Posterior vena cava (tissue), 2 donors: Measurements from ENCODE around the gene GPR162. TPM values are rescaled to one million over a fixed set of nuclear protein-coding genes. Genes with fewer than 3 reads are reported as not detected.
A peak's percentile ranks its signal among the peaks of the same experiment; 100 is the strongest.

Source experiments
- DNase-seq: peaks from one replicate; pipeline ENCODE4 v3.0.0-alpha.2; 2020; ENCODE audit warnings: low spot score
- intact Hi-C, 2 donors: fragments of 100-400 bp; cut with DNase I; formaldehyde crosslinking; loops; one replicate each; pipeline versions ENCODE4 v1.14.1 to v1.14.2; 2022 to 2023
- long read RNA-seq, 2 donors: library from polyadenylated mRNA; unstranded; transcript quantifications; one replicate each; pipeline ENCODE4 v2.0.0, GENCODE V29; 2020 to 2021
- total RNA-seq, 2 donors: library from RNA; stranded (reverse); fragmentation: NEBNext Ultra II Directional; extraction: Animal tissue kit (Norgen Biotek cat#: 25700); gene quantifications; one replicate each; pipeline ENCODE4 v1.2.1, GENCODE V29; 2021
- donor health status: DM: yes; HTN: yes; CAD: no.
- donor health status: DM: yes; HTN: yes; CAD: no.

GPR162 gene, protein sequence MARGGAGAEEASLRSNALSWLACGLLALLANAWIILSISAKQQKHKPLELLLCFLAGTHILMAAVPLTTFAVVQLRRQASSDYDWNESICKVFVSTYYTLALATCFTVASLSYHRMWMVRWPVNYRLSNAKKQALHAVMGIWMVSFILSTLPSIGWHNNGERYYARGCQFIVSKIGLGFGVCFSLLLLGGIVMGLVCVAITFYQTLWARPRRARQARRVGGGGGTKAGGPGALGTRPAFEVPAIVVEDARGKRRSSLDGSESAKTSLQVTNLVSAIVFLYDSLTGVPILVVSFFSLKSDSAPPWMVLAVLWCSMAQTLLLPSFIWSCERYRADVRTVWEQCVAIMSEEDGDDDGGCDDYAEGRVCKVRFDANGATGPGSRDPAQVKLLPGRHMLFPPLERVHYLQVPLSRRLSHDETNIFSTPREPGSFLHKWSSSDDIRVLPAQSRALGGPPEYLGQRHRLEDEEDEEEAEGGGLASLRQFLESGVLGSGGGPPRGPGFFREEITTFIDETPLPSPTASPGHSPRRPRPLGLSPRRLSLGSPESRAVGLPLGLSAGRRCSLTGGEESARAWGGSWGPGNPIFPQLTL
- total RNA-seq: 1 to 10 TPM; 3.9 to 5.1 TPM
- long read RNA-seq, donor 1, partial matches to known transcripts: 0 of 1 reads
- long read RNA-seq, donor 1, other reads (novel, unspliced or antisense): 0 of 1 reads
- long read RNA-seq, donor 2, partial matches to known transcripts: 1 of 1 reads
- long read RNA-seq, donor 2, other reads (novel, unspliced or antisense): 0 of 1 reads

DNA sequence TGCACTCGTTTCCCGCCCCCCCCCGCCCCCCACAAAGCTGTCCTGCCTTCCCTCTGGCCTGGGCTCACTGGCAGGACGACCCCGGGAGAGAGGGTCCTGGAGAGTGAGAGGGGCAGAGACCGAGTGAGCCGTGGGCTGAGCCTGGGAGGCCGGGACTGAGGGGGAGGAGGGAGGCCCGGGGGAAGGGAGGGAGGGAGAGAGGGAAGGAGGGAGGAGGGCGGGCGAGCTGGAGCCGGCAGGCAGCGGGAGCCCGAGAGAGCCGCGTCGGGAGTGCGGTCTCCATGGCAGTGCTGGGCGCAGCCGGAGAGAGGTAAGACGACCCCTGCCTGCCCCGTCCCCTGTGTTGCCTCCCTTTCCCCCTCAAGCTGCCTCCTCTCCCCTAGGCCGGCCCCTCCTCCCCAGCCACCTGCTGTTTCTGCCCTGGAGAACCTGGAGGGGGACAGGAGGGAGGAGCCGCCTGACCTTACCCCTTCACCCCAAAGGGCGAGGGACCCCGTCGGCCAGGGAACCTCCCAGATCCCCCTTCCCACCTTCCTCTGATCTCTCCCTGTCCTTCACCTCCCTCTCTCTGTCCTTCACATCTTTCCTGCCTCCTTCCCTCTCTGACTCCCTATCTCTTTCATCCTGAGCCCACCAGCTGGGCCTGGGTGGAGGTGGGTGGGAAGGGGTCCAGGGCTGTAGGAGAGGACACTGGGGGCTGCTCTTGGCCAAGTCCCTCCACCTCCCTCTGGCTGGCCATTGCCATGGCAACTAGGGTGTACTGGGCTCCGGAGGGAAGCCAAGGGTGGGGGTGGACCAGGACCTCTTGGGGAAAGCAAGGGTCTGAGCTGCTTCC, at the start of gene GPR162:
TSS of gene GPR162 (plus strand) at position 231 of the 835 bp plus-strand sequence. CDS start 2,078 bp downstream, outside the sequence.
- no peak for DNase-seq
- intact Hi-C loops: no loop called here

DNA sequence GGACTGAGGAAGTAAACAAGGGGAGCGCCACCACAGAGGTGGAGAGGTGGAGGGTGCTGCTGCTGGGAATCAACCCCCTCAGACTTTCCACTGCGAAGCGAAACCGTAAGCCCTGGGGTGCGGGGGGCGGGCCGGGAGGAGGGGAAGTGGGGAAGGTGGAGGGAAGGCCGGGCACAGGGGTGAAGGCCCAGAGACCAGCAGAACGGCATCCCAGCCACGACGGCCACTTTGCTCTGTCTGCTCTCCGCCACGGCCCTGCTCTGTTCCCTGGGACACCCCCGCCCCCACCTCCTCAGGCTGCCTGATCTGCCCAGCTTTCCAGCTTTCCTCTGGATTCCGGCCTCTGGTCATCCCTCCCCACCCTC, 49.3 kb upstream of the GPR162 start, which contains the start of gene LAG3:
TSS of gene LAG3 (plus strand) at position 190 of the 365 bp plus-strand sequence. CDS start 333 bp downstream, outside the sequence.
- no peak for DNase-seq
- intact Hi-C loops: no loop called here

DNA sequence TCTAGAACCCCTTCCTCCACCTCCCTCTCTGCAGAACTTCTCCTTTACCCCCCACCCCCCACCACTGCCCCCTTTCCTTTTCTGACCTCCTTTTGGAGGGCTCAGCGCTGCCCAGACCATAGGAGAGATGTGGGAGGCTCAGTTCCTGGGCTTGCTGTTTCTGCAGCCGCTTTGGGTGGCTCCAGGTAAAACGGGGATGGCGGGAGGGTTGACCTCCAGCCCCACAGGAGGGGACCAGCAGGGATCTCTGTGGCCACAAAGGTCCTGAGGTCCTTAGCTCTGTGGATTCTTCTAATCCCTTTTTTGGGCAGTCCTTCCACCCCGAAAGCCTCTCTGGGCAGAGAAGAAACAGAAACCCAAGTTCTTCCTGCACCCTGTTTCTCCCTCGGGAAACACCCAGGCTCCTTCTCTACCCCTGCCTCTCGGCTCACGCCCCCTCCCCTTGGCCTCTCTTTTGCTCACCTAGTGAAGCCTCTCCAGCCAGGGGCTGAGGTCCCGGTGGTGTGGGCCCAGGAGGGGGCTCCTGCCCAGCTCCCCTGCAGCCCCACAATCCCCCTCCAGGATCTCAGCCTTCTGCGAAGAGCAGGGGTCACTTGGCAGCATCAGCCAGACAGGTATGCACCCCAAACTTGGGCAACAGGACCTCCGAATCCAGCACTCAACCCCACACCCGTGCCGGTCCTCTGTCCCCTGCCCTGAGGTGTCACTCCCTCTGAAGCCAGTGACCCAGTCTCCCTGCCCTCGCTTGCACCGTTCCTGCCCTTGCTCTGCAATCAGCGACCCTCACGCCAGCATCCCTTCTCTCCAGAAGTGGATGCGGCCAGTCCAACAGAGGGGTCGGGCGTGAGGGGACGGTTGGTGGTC, 48.7 kb upstream of the GPR162 start:
- intact Hi-C loops: no loop called here

DNA sequence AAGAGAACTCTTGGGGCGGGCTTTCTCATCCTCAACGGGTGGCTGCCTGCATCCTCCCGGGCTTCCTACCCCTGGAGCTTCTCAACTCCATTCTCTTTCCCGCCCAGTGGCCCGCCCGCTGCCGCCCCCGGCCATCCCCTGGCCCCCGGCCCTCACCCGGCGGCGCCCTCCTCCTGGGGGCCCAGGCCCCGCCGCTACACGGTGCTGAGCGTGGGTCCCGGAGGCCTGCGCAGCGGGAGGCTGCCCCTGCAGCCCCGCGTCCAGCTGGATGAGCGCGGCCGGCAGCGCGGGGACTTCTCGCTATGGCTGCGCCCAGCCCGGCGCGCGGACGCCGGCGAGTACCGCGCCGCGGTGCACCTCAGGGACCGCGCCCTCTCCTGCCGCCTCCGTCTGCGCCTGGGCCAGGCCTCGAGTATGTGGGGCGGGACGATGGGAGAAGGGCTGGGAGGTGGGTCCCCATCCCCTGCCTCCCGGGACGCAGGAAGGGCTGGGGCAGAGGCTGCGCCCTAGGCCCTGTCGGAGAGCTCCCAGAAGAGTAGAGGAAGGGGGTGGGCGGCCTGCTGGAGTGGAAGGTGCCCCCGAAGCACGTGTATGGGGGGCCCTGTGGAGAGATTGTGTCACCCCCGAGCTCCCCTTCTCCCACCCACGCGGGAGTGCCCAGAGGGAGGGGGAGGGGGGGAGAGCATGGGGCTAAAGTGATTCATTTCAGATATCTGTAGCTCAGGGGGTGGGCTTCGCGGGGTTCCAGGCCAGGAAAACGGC, 47.9 kb upstream of the GPR162 start:
- no peak for DNase-seq
- intact Hi-C loops: no loop called here

More for the DNA sequence above, 48.7 kb upstream of the GPR162 start:
- DNase-seq: no peak

DNA sequence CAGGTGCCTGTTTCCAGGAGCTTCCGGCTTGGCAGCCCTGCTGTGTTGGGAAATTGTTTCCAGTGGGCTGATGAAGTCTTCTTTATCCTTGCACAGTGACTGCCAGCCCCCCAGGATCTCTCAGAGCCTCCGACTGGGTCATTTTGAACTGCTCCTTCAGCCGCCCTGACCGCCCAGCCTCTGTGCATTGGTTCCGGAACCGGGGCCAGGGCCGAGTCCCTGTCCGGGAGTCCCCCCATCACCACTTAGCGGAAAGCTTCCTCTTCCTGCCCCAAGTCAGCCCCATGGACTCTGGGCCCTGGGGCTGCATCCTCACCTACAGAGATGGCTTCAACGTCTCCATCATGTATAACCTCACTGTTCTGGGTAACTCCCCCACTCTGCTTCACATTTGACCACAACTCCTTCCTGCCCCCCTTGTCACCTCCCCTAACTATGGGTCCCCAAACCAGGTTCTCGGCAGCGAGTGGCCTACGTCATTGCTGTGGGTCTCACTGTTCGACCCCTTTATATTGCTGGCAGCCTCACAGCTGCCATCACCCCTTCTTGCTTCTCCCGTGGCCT, 47.0 kb upstream of the GPR162 start:
- intact Hi-C loops: loop anchor here in 1 of 2 donors (5.0 kb wide), 2 partner anchors 37 to 152 kb away; no protein-coding TSS in a partner anchor
- no peak for DNase-seq

DNA sequence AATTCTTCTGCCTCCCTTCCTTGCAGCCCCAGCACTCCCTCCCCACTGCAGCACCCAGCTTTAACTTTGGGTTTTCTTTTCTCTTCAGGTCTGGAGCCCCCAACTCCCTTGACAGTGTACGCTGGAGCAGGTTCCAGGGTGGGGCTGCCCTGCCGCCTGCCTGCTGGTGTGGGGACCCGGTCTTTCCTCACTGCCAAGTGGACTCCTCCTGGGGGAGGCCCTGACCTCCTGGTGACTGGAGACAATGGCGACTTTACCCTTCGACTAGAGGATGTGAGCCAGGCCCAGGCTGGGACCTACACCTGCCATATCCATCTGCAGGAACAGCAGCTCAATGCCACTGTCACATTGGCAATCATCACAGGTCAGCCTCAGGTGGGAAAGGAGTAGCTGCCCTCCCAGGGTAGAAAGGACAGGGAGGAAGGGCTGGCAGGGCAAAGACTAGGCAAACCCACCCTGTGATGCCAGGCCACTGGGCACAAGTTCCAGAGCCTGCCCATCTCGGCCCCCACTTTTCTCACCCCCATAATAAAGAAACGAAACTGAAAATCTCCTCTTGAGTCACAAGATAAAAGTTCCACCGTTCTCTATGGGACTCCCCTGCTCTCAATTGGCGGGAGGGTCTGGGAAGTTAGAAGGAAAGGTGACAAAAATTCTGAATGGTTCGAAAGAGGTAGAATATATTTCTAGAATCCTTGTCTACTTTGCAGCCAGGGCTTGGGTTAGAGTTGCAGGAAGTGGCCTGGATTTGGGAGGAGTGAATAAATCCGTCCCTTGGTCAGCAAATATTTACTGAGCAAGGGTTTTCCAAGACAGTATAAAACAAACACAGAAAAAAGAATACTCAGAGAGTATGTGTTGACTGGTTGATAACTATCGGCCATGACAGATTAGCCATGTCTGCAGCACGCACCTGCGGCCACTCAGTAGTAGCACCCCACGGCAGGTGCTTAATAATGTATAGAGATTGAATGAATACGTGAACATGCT, 46.1 kb upstream of the GPR162 start:
- no peak for DNase-seq
- intact Hi-C loops: loop anchor here in 1 of 2 donors (5.0 kb wide), 2 partner anchors 38 to 153 kb away; no protein-coding TSS in a partner anchor

DNA sequence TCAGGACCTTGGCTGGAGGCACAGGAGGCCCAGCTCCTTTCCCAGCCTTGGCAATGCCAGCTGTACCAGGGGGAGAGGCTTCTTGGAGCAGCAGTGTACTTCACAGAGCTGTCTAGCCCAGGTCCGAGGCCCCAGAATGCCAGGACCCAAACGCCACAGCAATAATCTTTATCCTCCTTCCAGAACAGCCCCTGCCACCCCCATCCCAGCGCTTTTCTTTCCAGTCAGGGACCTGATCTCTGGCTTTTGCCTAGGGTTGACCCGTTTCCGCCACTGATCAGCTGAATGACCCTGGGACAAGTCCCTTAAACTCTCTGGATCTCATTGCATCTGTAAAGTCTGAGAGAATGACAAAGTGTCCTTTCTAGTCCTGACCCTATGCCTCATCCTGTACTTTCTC, 44.2 kb upstream of the GPR162 start:
- intact Hi-C loops: loop anchor here in 1 of 2 donors (5.0 kb wide), 2 partner anchors 40 to 155 kb away; no protein-coding TSS in a partner anchor

DNA sequence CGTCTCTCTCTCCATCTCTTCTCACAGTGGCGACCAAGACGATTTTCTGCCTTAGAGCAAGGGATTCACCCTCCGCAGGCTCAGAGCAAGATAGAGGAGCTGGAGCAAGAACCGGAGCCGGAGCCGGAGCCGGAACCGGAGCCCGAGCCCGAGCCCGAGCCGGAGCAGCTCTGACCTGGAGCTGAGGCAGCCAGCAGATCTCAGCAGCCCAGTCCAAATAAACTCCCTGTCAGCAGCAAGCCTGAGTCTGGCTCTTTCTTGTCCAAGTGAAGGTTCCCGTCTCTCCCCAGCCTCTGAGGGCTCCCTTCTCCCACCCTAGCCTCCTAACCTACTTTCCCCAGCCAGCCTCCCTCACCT, 43.4 kb upstream of the GPR162 start:
- no peak for DNase-seq
- intact Hi-C loops: loop anchor here in 1 of 2 donors (2.0 to 5.0 kb wide), 3 partner anchors 25 to 156 kb away; partner anchors contain the start of gene MLF2

More for the DNA sequence above, 44.2 kb upstream of the GPR162 start:
- DNase-seq: no peak

DNA sequence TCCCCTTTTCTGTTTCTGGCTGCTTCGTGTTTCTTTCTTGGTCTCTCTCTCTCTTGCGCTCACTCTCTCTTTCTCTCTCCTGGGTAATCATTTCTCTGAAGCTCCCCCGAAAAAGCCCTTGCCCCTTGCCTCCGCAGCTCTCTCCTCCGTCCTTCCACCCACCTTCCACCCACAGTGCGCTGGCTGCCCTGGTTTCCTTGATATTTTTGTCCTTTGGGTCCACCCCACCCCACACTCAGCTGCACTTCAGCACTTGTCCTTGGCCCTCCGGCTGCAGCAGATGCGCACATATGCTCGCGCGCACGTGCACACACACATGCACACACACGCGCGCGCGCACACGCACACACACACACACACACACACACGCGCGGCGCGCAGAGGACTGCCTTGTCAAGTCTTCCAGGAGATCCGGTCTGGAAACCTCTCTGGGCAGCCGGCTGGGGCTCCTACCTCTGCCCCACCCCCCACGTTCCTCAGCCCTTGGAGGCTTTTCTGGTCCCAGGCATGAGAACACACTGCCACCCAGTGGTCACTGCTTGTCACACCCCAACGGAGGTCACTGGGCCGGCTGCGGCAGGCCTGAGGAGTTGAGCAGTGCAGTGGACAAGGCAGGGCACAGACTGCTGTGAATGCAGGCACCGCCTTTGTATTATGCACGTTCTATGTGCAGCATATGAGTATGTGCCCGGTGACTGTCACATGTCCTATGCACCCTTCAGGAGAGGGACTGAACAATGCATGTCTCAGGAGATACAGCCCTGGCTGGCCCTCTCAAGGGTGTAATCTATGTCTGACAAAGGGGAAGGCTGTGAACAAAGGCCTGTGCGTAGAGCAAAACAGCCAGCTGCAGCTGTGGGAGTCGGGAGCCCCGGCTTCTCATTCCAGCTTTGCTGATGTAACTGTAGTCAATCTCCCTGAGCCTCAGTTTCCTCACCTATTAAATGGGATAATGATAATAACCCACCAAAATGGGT, 42.8 kb upstream of the GPR162 start:
- intact Hi-C loops: loop anchor here in 1 of 2 donors (2.0 to 5.0 kb wide), 3 partner anchors 26 to 157 kb away; partner anchors contain the start of gene MLF2
- DNase-seq: peak; percentile 98

DNA sequence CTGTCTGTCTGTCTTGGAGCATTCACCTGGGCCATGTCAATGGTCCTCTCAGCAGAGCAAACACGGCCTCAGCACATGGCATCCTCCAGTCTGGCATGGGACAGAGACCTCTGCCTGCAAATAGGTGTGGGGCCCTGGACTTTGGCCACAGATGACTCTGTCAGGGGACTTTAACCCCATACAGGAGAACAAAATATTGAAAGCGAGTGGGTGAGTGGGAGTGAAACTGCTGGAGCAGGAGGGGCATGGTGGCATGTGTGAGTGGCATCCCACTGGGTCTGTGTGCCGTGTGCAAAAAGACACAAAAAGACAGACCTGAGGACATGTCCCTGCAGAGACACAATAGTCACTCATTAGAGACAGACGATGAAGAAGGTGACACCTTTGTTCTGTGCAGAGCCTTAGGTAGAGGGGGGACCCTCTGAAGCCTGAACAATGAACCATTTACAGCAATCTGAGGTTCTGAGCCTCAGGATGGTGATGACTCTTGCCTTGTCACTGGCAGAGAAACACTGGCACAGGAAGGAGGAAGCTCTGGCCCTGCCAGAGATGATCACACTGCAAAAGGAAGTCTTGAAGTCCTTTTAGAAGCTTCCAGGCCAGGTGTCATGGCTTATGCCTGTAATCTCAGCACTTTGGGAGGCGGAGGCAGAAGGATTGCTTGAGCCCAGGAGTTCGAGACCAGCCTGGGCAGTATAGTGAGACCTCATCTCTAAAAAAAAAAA, 41.8 kb upstream of the GPR162 start:
- no peak for DNase-seq
- intact Hi-C loops: loop anchor here in 1 of 2 donors (2.0 to 5.0 kb wide), 3 partner anchors 27 to 158 kb away; partner anchors contain the start of gene MLF2

DNA sequence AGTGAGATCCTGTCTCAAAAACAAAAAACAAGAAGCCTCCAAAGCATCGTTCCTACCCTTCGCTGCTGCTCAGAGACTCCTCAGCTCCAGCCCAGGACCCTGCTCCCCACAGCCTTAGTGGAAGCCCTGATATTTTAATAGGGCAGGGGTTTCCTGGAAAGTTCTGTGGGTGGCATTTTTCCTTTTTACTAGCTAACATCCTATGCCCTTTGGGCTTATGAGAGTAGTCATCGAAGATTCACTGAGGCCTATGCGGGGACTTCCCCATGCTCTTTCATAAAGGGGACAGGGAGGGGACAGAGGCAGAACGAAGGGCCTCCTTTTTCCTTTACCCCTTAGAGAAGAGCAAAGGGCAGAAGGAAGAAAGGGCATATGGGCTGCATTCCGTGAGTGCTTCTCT, 41.0 kb upstream of the GPR162 start:
- intact Hi-C loops: no loop called here

DNA sequence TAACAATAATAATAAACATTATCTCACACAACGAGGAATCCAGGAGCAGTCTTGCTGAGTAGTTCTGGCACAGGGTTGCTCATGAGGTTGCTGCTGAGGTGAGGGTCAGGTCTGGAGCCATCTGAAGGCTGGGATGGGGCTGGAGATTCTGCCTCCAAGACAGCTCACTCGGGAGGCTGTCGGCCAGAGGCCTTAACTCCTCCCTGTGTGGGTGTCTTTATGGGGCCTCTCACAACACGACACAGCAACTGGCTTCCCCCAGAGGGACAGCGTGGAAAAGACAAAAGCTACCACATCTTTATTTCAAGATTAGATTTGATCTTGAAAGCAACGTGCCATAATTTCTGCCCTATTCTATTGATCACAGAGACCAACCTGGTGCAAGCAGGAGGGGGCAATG, 39.5 kb upstream of the GPR162 start:
- intact Hi-C loops: no loop called here
- DNase-seq: no peak

More for the DNA sequence above, 41.0 kb upstream of the GPR162 start:
- no peak for DNase-seq

DNA sequence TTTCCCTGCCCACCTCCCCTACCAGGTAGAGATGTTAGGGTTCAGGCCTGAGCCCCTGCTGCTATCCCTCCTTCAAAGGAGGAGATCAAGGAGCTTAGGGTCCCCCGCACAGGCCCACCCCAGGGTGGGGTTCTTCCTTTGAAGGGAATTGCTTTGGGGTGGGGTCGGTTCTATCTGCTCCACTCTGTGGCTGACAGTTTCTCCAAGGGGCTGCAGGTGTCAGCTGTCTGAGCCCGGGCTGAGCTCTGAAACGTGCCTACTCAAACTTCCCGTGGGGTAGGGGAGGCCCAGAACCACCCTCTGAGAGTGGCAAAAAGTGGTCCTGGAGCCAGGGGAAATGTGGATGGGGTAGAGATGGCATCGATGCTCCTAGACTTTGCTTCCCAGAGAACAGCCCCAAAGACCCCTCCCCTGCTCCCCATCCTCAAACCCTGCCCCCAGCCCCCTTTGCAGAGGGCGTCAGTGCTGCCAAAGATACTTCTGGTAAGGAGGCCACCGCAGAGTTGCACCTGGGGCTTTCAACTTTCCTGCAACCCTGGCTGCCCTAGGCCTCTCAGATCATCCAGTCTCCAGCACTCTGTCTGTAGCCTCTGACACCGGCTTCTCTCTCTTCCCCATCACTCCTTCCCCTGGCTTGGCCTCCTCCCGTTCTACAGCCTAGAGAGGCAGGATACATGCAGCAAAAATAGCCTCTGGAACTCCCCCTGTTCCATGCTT, 38.6 kb upstream of the GPR162 start:
- intact Hi-C loops: no loop called here
- DNase-seq: no peak

DNA sequence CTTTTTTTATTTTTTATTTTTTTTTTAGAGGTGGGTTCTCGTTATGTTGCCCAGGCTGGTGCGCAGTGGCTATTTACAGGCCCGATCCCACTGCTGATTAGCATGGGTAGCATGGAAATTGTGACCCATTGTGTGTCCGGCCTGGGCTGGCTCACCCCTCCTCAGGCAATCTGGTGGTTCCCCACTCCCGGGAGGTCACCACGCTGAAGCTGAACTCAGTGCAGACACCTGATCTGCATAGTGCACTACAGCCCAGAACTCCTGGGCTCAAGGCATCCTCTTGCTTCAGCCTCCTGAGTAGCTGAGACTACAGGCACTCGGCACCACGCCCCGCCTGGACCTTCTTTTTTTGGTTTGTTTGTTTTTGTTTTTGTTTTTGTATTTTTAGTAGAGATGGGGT, 37.8 kb upstream of the GPR162 start:
- intact Hi-C loops: no loop called here
- no peak for DNase-seq
